HG02571 (cell line): Measurements from ENCODE around the gene ABL1.
"Not testable (repeated sequence)": the region's sequence is repeated elsewhere in the genome, so short reads cannot be mapped to it uniquely, and the experiment has no call there.

Experiments used
- ATAC-seq: cut with Tn5 transposase; IDR thresholded peaks from one replicate; pipeline ENCODE4 v1.9.1; 2021; ENCODE audit warnings: mild to moderate bottlenecking, moderate library complexity; ENCODE audit not compliant: unreplicated experiment

The ABL1 gene

GRCh38 chr9:130834371-130835336 is at the start of gene ABL1:
ABL1 (plus strand) TSS chr9:130835254; CDS start chr9:130835447, 193 bp downstream.
- peak; percentile 47 for ATAC-seq

GRCh38 chr9:130785940-130786508 is 49.0 kb upstream of the ABL1 start:
- ATAC-seq = no peak

GRCh38 chr9:130786526-130786925 is 48.5 kb upstream of the ABL1 start:
- ATAC-seq = no peak

GRCh38 chr9:130789747-130790672 is 45.0 kb upstream of the ABL1 start:
- no peak for ATAC-seq

- ATAC-seq = no peak
Observed at GRCh38 chr9:130791303-130791894, 43.7 kb upstream of the ABL1 start.

- ATAC-seq = no peak
Observed at GRCh38 chr9:130793589-130793988, 41.5 kb upstream of the ABL1 start.

- ATAC-seq = not testable (repeated sequence)
Observed at GRCh38 chr9:130794021-130794420, 41.0 kb upstream of the ABL1 start.

GRCh38 chr9:130794423-130794822 is 40.6 kb upstream of the ABL1 start:
- not testable (repeated sequence) for ATAC-seq

GRCh38 chr9:130794923-130795495 is 40.0 kb upstream of the ABL1 start:
- no peak for ATAC-seq

- ATAC-seq = not testable (repeated sequence)
Observed at GRCh38 chr9:130803116-130803515, 31.9 kb upstream of the ABL1 start.

GRCh38 chr9:130805510-130806326 is 29.3 kb upstream of the ABL1 start:
- no peak for ATAC-seq

- ATAC-seq = no peak
Observed at GRCh38 chr9:130806327-130806716, 28.7 kb upstream of the ABL1 start.

GRCh38 chr9:130810609-130811136 is 24.4 kb upstream of the ABL1 start:
- ATAC-seq = no peak

- no peak for ATAC-seq
Observed at GRCh38 chr9:130815242-130815808, 19.7 kb upstream of the ABL1 start.

- ATAC-seq = no peak
Observed at GRCh38 chr9:130817914-130818313, 17.1 kb upstream of the ABL1 start.

GRCh38 chr9:130820135-130820738 is 14.8 kb upstream of the ABL1 start:
- no peak for ATAC-seq

GRCh38 chr9:130823435-130823834 is 11.6 kb upstream of the ABL1 start:
- ATAC-seq = no peak

GRCh38 chr9:130824079-130824478 is 11.0 kb upstream of the ABL1 start:
- ATAC-seq = no peak
